Stomach (tissue), 4 donors: Measurements from ENCODE around the gene SMPD3.

ENCODE experiments used
- CTCF ChIP-seq, 7 experiments: fragments of 450-650 bp in 4 of 7; fragments of 200-600 bp in 3 of 7; sonication (generic) in 3 of 7; IDR thresholded peaks; one replicate each; pipeline ENCODE4 v1.5.1; 2016 to 2019; ENCODE audit warnings: antibody characterized with exemption in 7 of 7, control low read depth in 2 of 7, mild to moderate bottlenecking in 1 of 7
- EP300 ChIP-seq: sonication (generic); formaldehyde crosslinking; IDR thresholded peaks from one replicate; pipeline ENCODE4 v1.6.1; 2017; ENCODE audit warnings: antibody characterized with exemption
- POLR2A ChIP-seq, 4 donors: fragments of 450-650 bp; IDR thresholded peaks; one replicate each; pipeline ENCODE4 v1.6.1; 2016; ENCODE audit warnings: antibody characterized with exemption in 4 of 4, control low read depth in 2 of 4, mild to moderate bottlenecking in 1 of 4, moderate library complexity in 1 of 4
- POLR2AphosphoS5 ChIP-seq, 3 donors: sonication (generic); formaldehyde crosslinking; IDR thresholded peaks; one replicate each; pipeline ENCODE4 v1.6.1; 2016; ENCODE audit warnings: antibody characterized with exemption in 3 of 3

GRCh38 chr16:68422396-68422960, 25.8 kb downstream of the SMPD3 start:
- TF ChIP-seq CTCF (IDR thresholded peaks at IDR 0.05) = no peak
- TF ChIP-seq EP300 = no peak
- TF ChIP-seq POLR2A (IDR thresholded peaks at IDR 0.05) = no peak
- TF ChIP-seq POLR2AphosphoS5 (IDR thresholded peaks at IDR 0.05) = no peak
